HCT116 (cell line): Measurements from ENCODE around the gene PAQR4. TPM values are rescaled to one million over a fixed set of nuclear protein-coding genes. Genes with fewer than 3 reads are reported as not detected.

Source experiments
- ATAC-seq: fragments of 200-7000 bp; cut with Tn5 transposase; 2 replicates; pipeline ENCODE4 v1.9.1; 2020; ENCODE audit warnings: mild to moderate bottlenecking, moderate library complexity
- BruUV-seq: library from RNA; stranded (reverse); fragments of 400-500 nt; replicated peaks from 2 replicates; lab custom pipeline; 2021; lab: Mats Ljungman, UMichigan
- CTCF ChIA-PET: fragments of 300-600 bp; sonication (Branson Sonifier 250); formaldehyde crosslinking; loops from one replicate; lab custom pipeline; 2021; ENCODE audit warnings: antibody characterized with exemption; lab: Charles Lee
- POLR2A ChIA-PET: fragments of 300-600, 350-600 bp; sonication (Branson Sonifier 250); formaldehyde crosslinking; loops from one replicate; lab custom pipeline; 2021; ENCODE audit warnings: antibody characterized with exemption; lab: Charles Lee
- RAD21 ChIA-PET, 2 experiments: fragments of 300-600 bp; sonication (Branson Sonifier 250); formaldehyde crosslinking; loops; one replicate each; lab custom pipeline; 2023; ENCODE audit warnings: low total read pairs in 2 of 2; ENCODE audit not compliant: uncharacterized antibody in 2 of 2, unreplicated experiment in 2 of 2, low non-redundant PET in 1 of 2; lab: Charles Lee
- DNase-seq: peaks from one replicate; pipeline ENCODE4 v3.0.0-alpha.2; 2010; ENCODE audit warnings: low read depth, low spot score
- H2AFZ ChIP-seq: fragments of 200-600 bp; shearing (Covaris generic), sonication (generic); 2 replicates; pipeline ENCODE4 v1.6.1; 2017; ENCODE audit warnings: low read depth, mixed run types, mixed read lengths, antibody characterized with exemption, low read length; ENCODE audit not compliant: poor library complexity, severe bottlenecking
- H3K27ac ChIP-seq: 2 replicates; pipeline ENCODE4 v1.5.1; 2012; ENCODE audit warnings: low read depth, low read length
- H3K27me3 ChIP-seq: fragments of 200-600 bp; sonication (generic); 2 replicates; pipeline ENCODE4 v1.6.1; 2016; ENCODE audit warnings: mixed run types, low read length, mixed read lengths; ENCODE audit not compliant: insufficient read depth
- H3K36me3 ChIP-seq, 2 experiments: fragments of 200-500 bp in 1 of 2; fragments of 200-600 bp in 1 of 2; sonication (Bioruptor generic) in 1 of 2; sonication (generic) in 1 of 2; 2 replicates each; pipeline versions ENCODE4 v1.5.1 to v1.6.1; 2014 to 2016; ENCODE audit warnings: low read length in 2 of 2, inconsistent platforms in 1 of 2, mixed read lengths in 1 of 2, mixed run types in 1 of 2; ENCODE audit not compliant: insufficient read depth in 2 of 2, control insufficient read depth in 1 of 2
- H3K4me1 ChIP-seq, 2 experiments: fragments of 200-600 bp in 1 of 2; sonication (generic) in 1 of 2; 2 replicates each; pipeline versions ENCODE4 v1.5.1 to v1.6.1; 2012 to 2017; ENCODE audit warnings: low read length in 2 of 2, inconsistent platforms in 1 of 2, mild to moderate bottlenecking in 1 of 2, mixed read lengths in 1 of 2, mixed run types in 1 of 2, moderate library complexity in 1 of 2; ENCODE audit not compliant: insufficient read depth in 2 of 2, control insufficient read depth in 1 of 2
- H3K4me2 ChIP-seq: fragments of 200-600 bp; sonication (generic); 2 replicates; pipeline ENCODE4 v1.6.1; 2017; ENCODE audit warnings: mixed run types, low read length, mixed read lengths
- H3K4me3 ChIP-seq, 2 experiments: fragments of 200-600 bp in 1 of 2; sonication (generic) in 1 of 2; replicated peaks in 1 of 2; 2 replicates each; pipeline ENCODE4 v1.5.1; 2011 to 2016; ENCODE audit warnings: low read length in 2 of 2, control low read depth in 1 of 2, low read depth in 1 of 2, mild to moderate bottlenecking in 1 of 2, mixed read lengths in 1 of 2, mixed run types in 1 of 2
- H3K79me2 ChIP-seq: fragments of 200-600 bp; sonication (generic); 2 replicates; pipeline ENCODE4 v1.6.1; 2017; ENCODE audit warnings: mild to moderate bottlenecking, mixed run types, low read length, moderate library complexity, mixed read lengths; ENCODE audit not compliant: insufficient read depth
- H3K9ac ChIP-seq: fragments of 200-600 bp; sonication (generic); 2 replicates; pipeline ENCODE4 v1.6.1; 2016; ENCODE audit warnings: low read length, mixed read lengths
- H3K9me2 ChIP-seq: fragments of 200-600 bp; sonication (generic), shearing (Covaris generic); 2 replicates; pipeline ENCODE4 v1.6.1; 2017; ENCODE audit warnings: mixed run types, mild to moderate bottlenecking, moderate library complexity; ENCODE audit not compliant: insufficient read depth
- H3K9me3 ChIP-seq, 2 experiments: fragments of 200-500 bp in 1 of 2; fragments of 200-600 bp in 1 of 2; sonication (Bioruptor generic) in 1 of 2; sonication (generic) in 1 of 2; 2 replicates each; pipeline ENCODE4 v1.6.1; 2014 to 2017; ENCODE audit warnings: low read length in 2 of 2, mixed read lengths in 2 of 2, inconsistent platforms in 1 of 2, low read depth in 1 of 2, mild to moderate bottlenecking in 1 of 2, mixed run types in 1 of 2, moderate library complexity in 1 of 2; ENCODE audit not compliant: control insufficient read depth in 1 of 2, insufficient read depth in 1 of 2
- H4K20me1 ChIP-seq: fragments of 200-600 bp; sonication (generic), shearing (Covaris generic); 2 replicates; pipeline ENCODE4 v1.6.1; 2017; ENCODE audit warnings: mixed run types, mild to moderate bottlenecking, moderate library complexity; ENCODE audit not compliant: insufficient read depth
- CBX3 ChIP-seq: IDR thresholded peaks from 2 replicates; pipeline ENCODE4 v1.6.1; 2012; ENCODE audit warnings: low read depth
- CEBPB ChIP-seq: IDR thresholded peaks from 2 replicates; pipeline ENCODE4 v1.6.1; 2012; ENCODE audit warnings: low read depth
- JUND ChIP-seq: IDR thresholded peaks from 2 replicates; pipeline ENCODE4 v1.6.1; 2012
- SRF ChIP-seq: IDR thresholded peaks from 2 replicates; pipeline ENCODE4 v1.6.1; 2012; ENCODE audit warnings: low read depth
- ZNF274 ChIP-seq: fragments of 200-500 bp; sonication (Bioruptor generic); IDR thresholded peaks from 2 replicates; pipeline ENCODE4 v1.6.1; 2014; ENCODE audit warnings: mild to moderate bottlenecking, low read depth, low read length, inconsistent platforms
- intact Hi-C: fragments of 100-400 bp; cut with micrococcal nuclease; formaldehyde crosslinking; loops from 2 replicates; pipeline ENCODE4 v1.10.0; 2022
- total RNA-seq: library from RNA; stranded (reverse); gene quantifications from one replicate; pipeline ENCODE4 v1.2.1, GENCODE V29; 2021; ENCODE audit not compliant: unreplicated experiment

The PAQR4 gene
- total RNA-seq, 1 experiment from 2014 or later = 45.6 TPM

DNA sequence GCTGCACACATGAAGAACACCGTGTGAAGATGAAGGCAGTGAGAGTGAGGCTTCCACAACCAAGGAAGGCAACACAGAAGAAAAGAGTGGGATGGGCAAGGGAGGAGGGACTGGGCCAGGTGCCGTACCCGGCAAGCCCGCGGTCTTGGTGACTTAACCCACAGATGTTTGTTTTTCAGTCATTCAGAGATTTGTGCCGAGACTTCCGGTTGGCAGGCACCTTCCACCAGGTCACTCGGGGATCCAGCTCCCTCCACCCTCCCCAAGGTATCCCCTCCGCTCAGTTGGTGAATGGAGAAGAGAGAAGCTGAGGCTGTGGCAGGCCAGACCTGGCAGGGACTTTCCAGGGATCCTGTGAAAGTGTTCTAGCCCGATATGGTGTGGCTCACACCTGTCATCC, 9.9 kb upstream of the PAQR4 start:
- Histone ChIP-seq H3K27ac (no peak overlapping the region), H3K9me3 (no peaks in the 10 kb centered on the region), H3K79me2 (no peaks in the 10 kb centered on the region), H3K4me2 (no peak overlapping the region), H4K20me1 (no peaks in the 10 kb centered on the region), H3K36me3 (no peaks in the 10 kb centered on the region), H3K4me3 (no peak overlapping the region), H3K27me3 (no peaks in the 10 kb centered on the region), H3K4me1 (peaks cover 8 to 45% of the 10 kb centered on the region in 2 experiments; a peak in 3 of 4 replicates), H3K9ac (no peak overlapping the region), H2AFZ (no peak overlapping the region), H3K9me2 (no peaks in the 10 kb centered on the region)
- no TSS peak for BruUV-seq
- intact Hi-C loops = no loop called here
- RAD21 ChIA-PET = no interaction called here
- ATAC-seq (no peak), DNase-seq (no peak)
- POLR2A ChIA-PET = no interaction called here
- CTCF ChIA-PET = interaction anchor here (1.3 kb wide), 2 partner anchors 13 to 27 kb away, joined by 3 read pairs; no protein-coding TSS in a partner anchor
- no peak for TF ChIP-seq ZNF274
- TF ChIP-seq CEBPB = no peak
- no peak for TF ChIP-seq SRF
- no peak for TF ChIP-seq JUND

DNA sequence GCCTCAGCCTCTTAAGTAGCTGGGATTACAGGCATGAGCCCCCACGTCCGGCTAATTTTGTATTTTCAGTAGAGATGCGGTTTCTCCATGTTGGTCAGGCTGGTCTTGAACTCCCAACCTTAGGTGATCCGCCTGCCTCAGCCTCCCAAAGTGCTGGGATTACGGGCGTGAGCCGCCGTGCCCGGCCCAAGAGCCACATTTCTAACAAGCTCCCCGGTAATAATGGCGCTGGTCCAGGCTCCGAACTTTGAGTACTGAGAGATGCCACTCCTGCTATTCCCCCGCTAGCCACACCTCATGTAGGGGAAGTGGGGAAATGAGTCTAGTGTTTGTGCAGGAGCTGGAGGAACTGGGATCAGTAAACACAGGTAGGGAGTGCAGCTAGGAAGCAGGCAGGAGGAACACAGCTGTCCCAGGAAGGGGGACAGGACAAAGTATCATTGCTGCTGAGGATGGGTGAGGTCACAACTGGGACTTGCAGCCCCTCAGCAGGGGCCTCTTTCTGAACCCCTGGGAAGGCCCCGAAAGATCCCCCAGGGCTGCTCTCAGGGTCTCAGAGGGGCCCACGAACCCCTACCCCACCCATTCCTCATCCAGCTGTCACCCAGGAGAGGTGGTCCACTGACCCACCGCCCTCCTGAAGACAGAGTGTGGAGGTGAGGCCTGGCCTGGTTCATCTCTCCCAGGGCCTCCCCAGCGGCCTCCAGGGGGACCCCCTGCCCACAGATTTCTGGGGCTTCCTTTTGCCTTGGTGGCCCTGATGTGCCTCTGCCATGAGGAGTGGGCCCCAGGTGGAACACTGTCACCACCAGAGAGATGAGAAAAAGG, 8.8 kb upstream of the PAQR4 start:
- Histone ChIP-seq H3K9me2 (no peaks in the 10 kb centered on the region), H3K36me3 (no peaks in the 10 kb centered on the region), H3K9ac (no peak overlapping the region), H3K4me3 (no peak overlapping the region)
- no peak for DNase-seq
- intact Hi-C loops = loop anchor here (2.0 kb wide), 1 partner anchor 122 kb away; no protein-coding TSS in a partner anchor
- no peak for TF ChIP-seq CBX3
- TF ChIP-seq, all 23 proteins: peak for 0
- ChIA-PET CTCF (interaction anchor here (1.3 kb wide), 2 partner anchors 15 to 28 kb away, joined by 3 read pairs; no protein-coding TSS in a partner anchor), RAD21 (no interaction called here), POLR2A (no interaction called here)
- Histone ChIP-seq H3K79me2 (no peaks in the 10 kb centered on the region), H4K20me1 (no peaks in the 10 kb centered on the region), H3K27ac (no peak overlapping the region), H3K4me1 (peaks cover 11 to 54% of the 10 kb centered on the region in 2 experiments), H3K9me3 (no peaks in the 10 kb centered on the region), H2AFZ (no peak overlapping the region), H3K27me3 (no peaks in the 10 kb centered on the region), H3K4me2 (no peak overlapping the region)
- ATAC-seq = no peak
- BruUV-seq = no TSS peak
